HG03575 (cell line): ENCODE results near the gene SDK1.

Experiments used
- ATAC-seq: cut with Tn5 transposase; IDR thresholded peaks from one replicate; pipeline ENCODE4 v1.9.1; 2021; ENCODE audit not compliant: unreplicated experiment, insufficient number of reproducible peaks, low FRiP score; ENCODE audit errors: extremely low read depth

The SDK1 gene

DNA sequence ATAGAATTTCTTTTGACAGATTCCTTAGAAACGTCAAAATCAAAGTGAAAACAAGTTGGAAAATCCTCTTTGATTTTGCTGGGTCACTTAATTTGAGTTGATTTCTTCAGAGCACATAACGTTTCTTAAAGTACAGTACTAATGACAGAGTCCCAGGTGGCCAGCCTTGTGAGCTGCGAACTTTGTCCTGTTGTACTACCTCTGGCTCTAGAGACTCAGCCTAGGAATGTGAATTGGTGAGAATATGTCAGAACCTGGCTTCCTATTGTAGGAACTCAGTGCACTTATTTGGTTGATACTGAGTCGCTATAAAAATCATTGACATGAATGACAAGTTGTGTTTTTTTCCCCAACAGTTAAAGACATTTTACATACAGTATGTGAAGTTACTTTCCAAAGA, 20.2 kb downstream of the SDK1 start:
- ATAC-seq = no peak

DNA sequence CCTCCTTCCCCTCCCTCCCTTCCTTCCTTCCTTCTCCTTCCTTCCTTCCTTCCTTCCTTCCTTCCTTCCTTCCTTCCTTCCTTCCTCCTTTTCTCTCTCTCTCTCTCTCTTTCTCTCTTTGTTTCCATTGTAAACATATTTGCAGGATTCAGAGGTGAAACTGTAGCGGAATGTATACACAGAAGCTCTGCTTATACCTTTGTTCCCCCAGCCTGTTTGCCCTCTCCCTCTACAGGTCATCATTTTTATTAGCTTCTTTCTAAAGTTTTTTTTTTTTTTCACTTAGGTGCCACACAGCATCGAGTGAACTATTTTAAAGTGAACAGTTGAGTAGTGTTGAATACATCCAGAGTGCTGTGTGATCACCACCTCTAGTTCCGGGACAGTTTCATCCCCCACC, 20.7 kb downstream of the SDK1 start:
- ATAC-seq = no peak

DNA sequence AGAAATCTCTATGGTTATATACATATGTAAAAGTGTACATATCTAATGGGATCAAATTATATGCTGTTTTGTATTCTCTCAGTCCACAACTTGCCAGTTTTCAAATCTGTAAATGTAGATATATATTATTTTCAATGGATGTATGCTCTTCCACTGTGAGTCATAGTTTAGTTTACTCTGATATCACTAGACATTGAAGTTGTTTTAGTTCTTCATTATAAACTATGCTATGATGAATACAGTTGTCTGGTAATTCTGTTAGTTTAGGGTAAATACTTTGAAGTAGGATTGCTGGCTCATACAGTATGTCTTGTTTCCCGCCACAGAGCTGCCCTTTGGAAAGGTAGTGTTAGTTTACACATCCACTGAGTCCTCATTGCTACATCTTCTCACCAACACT, 25.2 kb downstream of the SDK1 start:
- no peak for ATAC-seq

DNA sequence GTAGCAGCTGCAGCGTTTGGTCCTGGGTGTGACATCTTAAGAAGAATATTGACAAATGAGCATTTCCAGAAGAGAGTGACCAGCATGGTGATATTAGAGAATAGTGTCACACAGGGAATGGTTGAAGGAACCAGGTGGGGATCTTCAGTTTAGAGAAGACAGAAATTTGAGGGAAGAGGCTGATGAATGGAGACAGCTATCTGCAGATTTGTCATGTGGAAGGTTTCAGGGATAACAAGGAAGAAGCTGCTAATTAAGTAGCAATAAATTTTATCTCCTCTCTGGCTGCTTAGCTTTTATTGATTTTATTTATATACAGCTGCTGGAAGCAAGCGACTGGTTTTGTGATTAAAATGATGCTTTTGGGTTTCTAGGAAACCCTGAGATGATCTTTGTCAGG, 26.0 kb downstream of the SDK1 start:
- no peak for ATAC-seq

DNA sequence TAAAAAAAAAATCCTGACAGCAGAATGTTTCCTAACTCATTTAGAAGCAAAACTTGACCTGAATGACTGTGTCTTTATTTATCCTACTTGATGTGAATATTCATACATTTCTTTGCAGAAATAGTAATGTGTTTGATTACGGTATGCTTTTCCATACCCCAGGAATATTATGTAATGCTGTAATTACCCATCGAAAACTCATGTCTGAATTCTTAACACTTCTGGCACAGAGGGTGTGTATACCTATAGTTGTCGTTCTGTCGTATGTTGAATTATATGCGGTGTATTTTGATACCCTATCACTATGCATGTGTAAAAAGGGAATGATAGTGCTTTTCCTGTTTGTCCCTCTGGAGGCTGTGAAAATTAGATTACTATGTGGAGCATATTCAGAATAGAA, 26.6 kb downstream of the SDK1 start:
- no peak for ATAC-seq

DNA sequence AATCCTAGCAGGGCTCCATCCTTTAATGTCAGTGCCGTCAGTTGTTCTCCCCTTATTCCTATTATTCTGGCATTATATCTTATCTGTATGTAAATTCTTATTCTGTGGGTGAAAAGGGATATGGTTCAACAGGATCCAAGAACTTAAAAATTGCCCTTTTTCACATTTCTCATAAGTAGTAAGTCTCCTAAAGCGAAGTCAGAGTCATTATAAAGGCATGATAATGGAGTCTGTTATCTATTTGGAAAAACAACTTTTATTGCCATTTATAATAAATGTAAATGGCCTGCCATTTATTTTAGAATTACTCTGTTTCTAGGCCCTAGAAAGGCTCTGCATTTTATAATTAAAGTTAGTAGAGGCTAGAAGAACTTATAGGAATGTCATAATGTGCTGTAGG, 31.3 kb downstream of the SDK1 start:
- ATAC-seq = no peak

DNA sequence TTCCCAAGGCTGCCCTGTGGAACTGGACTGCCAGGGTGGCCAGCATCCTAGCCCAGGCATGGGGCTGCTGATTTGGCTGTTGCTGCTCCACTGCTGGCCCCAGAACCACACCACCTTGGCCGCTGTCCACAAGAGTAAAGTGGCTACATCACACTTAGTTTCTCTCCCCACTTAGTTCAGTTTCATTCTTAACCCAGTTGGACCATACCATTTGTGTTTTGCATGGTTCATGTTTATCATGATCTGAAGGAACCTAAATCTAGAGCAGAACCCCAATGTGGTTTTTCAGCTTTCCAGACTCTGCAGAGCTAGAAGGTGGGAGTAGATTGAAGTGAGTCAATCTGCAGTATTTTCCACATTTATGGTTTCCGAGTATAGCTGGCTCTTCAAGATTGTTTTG, 32.8 kb downstream of the SDK1 start:
- ATAC-seq = no peak

DNA sequence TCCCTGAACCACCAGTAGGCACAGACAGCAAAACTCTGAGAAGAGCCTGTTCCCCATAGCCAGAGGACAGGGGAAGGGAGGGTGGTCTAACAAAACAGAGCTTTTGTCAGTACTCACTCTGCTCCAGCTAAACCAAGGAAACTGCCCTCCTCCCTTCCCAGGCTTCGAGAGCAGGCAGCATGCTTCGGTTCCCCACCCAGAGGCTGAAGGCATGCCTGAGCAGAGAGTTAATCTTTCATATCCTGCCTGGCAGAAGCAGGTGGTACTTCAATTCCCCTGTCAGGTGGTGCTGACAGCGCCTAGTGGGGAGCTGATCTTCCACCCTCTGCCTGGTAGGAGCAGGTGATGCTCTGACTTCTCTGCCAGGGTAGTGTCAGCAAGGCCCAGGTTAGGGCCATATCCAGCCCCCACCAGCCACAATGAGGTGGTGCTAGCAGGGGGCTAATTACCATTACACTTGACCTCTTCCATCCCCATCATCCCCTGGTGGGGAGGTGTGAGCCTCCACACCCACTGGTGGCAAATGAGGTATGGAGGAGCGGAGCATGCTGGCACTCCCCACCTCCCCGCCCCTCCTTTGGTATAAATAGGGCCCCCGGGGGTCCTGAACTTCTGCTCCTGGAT, 35.1 kb downstream of the SDK1 start:
- no peak for ATAC-seq

DNA sequence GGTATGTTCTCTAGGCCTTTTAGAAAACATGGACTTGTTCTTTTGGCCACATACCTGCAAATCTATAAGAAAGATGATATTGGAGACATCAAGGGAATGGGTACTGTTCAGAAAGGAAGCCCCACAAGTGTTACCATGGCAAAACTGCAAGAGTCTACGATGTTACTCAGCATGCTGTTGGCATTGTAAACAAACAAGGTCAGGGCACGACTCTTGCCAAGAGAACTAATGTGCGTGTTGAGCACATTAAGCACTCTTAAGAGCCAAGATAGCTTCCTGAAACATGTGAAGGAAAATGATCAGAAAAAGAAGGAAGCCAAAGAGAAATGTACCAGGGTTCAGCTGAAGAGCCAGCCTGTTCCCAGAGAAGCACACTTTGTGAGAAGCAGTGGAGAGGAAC, 37.1 kb downstream of the SDK1 start:
- no peak for ATAC-seq

DNA sequence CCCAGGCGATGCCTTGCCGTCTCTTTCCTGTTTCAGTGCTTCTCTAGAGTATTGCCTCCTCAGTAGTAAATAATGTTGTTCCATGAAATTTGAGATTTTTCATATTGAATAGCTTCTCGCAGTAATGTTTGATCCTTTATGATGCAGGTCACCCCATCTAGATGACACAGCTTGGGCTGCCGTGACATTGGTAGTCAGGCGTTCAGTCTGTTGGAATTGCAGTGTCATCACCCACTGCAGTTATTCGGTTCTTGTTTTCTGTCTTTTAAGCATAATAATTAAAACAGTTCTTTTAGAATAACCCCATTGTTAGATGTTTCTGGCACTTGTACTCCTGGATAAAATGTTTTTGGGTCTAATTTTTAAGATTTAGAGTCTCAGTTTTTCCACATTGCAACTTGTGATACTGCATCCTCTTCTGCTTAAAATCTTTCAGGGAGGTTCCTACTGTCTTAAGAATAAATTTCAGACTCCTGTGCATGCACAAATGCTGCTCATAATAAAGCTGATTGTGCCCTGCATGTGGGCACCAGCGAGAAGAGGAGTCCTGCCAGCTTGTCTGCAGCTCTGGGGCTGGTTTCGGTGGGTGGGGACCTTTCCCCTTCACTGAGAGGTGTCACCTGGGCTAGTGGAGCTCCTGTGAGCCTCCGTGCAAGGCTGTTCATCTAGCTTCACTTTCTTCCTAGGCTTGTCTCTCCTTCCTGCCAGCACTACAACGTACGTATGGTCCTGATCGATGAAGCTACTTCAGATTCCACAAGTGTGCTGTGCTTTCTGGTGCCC, 44.8 kb downstream of the SDK1 start:
- no peak for ATAC-seq

DNA sequence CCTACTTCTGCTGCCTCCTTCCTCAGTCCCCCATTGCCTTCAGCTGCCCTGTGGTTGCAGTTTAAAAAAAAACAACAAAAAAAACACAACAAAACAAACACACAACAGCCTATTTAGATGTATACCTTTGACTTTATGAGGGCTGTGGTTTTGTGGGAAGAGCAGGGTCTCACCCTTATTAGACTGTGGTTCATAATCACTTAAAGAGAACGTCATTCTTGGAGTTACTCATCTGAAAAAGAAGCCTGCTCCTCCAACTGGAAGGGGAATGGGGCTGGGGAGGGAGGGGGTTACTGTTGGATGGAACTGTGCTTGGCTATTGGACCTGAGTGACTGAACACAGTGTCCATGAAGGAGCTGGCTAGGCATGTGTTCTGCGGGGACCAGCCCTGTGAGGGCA, 48.1 kb downstream of the SDK1 start:
- no peak for ATAC-seq

DNA sequence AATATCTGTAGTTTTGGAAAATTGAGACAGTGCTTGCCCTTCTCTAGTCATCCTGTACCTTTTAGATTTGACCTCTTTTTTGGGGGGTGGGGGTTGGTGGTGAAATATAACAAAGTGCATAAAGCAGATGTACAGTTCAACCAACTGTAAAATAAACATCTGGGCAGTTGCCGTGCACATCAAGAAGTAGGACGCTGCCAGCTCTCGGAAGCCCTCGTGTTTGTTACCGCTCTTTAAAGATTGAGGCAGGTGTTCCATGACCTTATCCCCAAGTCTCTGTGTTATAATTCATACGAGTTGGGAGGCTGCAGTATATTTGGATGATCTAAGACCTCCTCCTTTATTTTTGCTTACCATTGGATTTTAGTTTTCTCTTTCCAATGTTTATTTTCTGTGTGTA, 55.1 kb downstream of the SDK1 start:
- no peak for ATAC-seq

DNA sequence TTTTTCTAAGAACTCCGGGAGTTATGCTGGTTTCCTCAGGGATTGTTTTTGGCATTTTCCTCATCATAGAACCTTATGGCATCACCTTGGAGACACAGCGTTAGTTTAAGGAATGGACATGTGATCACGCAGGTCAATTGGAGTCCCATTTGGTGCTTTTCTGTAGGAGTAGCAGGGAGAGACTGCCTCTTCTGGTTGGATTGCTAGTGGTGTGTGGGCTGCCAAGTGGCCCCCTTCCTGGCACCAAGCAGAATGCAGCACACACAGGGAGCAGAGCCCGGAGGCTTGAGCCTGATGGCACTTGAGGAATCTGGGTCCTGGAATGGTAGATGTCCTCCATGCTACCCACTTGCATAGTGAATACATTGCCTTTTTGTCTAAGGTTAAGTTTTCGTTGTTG, 57.9 kb downstream of the SDK1 start:
- ATAC-seq = no peak

DNA sequence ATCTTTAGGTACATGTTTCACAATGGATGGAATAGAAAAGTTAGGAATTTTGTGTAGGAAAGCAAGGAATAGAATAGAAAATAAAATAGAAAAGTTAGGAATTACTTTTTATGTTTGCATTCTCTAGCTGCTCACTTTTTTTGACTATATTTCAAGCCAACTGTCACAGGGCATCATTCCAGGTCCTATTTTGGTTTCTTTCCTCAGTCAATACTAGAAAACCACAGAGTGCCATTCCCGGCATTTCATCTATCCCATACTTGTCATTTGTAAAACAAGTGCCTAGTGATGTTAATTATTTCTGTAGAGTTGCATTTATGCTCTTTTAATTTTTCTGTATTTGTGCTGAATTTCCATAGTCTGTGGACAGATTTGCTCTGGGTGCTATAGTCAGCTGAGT, 66.2 kb downstream of the SDK1 start:
- no peak for ATAC-seq

DNA sequence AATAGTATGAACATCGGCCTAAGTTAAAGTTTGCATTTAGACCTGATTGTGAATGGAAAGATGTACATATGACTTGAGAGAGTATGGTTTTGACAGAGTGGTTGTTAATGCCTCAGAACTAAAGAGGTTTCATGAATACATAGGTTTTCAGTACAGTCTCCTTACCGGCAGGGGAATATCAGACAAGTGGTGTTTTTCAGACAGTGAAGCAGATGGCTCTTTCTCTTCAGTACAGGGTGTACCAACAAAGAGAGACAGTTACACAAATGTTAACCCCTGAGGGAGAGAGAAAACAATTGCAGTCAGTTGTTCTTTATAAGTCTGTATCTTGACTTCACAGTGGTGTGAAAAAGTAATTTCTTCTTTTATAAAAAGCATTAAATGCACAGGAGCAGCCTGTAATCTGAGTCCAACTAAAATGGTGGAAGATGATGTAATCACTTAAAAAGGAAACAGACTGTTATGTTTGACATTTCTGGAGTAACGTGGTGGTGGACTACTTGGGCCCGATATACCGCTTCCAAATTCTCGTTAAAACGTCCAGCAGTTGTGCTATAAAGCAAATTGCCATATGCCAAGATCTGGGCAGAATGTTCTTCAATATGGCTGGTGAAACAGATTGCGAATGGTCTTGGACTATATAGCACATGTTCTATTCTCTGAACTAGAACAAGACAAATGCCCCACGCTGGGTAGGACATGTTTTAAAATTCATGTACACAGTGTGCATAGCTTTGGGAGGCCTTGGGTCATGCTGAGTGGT, 69.2 kb downstream of the SDK1 start:
- no peak for ATAC-seq

DNA sequence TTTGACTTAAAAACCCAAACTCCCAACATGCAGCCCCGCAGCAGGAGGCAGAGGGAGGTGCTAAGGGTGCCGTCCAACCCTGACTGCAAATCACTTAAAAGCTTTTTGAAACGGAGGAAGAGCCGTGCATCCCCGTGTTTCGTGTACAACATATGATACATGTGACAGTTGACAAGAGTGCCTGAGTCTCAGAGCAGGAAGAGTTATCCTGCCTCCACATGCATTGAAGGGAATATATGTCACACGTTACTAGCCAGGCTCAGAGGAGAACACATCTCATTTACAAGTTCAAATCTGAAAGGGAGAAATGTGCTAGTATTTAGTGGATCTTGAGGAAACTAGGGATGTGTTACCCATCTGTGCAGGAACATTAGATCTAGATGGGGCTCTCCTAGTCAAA, 69.9 kb downstream of the SDK1 start:
- no peak for ATAC-seq

DNA sequence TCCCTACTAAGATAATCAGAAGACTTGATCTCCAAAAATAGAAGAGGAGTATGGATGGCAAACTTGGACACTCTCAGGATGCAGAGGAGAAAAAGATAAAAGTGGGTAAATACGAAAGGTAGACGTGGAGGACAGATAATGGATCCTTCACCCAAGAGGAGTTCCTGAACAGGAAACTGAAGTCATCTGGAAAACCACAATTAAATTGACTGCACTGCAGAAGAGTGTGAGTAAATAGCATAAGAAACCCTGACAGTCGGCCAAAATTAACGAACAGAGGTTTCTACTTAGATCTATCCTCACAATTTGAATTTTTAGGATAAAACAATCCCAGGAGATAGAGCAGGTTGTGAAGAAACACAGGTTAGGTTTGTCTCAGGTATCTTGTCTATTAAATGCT, 70.5 kb downstream of the SDK1 start:
- ATAC-seq = no peak

DNA sequence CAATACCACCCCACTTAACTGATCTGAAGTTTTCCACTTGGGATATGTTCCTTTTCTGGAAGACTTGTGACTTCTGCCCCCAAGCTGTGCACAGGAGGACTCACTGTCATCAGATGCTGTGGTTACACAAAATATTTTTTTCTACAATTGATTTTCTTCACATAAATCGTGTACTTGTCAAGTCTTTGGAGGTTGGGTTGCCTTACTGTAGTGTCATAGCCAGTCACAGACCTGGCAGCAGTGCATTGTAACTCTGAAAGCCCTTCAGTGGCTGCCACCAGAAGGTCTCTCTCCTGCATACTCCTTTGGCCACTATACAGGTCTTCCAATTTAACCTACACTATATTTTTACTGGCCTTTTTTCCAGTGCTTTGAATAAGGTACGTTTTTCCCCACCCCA, 73.2 kb downstream of the SDK1 start:
- ATAC-seq = no peak

DNA sequence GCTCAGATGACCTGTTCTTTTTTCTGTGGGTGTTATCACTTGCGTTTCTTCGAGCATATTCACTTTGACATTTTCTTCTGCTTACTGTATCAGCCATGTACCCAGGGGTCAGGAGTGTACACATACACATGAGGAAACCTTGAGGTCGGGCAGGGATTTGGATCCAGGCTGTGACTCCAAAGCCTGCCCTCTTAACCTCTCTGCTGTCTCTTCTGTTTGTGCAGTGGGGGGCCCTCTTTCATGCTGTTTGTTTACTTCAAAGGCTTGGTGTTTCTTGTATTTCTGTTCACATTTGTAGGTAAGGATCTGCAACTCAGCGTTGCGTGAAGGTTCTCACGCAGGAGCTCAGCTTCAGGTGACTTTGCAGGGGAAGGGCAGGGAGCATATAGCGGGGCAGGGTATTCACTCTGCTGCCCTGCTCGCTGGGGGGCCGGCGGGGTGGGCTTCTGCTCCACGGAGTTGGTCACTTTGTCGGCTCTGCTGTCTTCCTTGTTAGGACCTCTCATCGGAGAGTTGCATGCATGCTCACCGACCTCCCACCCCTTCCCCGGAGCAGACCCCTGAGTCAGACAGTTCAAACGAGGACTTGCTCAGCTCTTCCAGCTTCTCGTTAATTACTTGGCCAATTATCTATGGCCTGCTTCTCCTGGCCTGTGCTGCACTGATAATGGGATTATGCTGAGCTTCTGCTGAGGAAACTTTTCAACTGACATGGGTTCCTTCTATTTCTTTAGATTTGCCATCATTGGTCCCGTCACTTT, 77.5 kb downstream of the SDK1 start:
- ATAC-seq = no peak

DNA sequence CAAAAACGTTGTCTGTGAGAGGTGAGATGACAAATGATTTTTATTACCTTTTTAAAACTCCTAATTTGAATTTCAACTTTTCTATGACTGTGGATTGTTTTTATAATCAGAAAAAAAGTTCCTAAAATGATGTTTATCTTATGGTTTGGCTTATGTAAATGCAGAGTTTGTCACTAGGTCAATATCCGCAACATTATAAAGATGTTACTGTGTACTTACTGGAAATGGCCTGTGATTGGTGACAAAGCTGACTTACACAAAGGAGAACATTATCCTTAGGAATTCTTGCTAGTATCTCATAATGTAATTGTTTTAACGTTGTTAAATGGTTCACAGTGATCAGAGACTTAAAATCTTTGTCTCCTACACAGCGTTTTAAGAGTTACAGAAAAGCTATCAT, 79.0 kb downstream of the SDK1 start:
- no peak for ATAC-seq
